Heart left ventricle (tissue), 16 donors: ENCODE results near the gene AURKAIP1. TPM values are rescaled to one million over a fixed set of nuclear protein-coding genes. Genes with fewer than 3 reads are reported as not detected.

Source experiments
- ATAC-seq, 4 donors: fragments of 200-7000 bp; cut with Tn5 transposase; one replicate each; pipeline ENCODE4 v1.9.1; 2020 to 2022; ENCODE audit warnings: moderate library complexity in 4 of 4, mild to moderate bottlenecking in 3 of 4, moderate number of reproducible peaks in 1 of 4
- DNase-seq, 5 donors: peaks; one replicate each; pipeline ENCODE4 v3.0.0-alpha.2; 2020
- H3K27ac ChIP-seq, 12 donors: fragments of 200-600 bp; sonication (generic) in 4 of 12; one replicate each; pipeline versions ENCODE4 v1.5.0 to v1.8.0; 2016 to 2022; ENCODE audit warnings: mild to moderate bottlenecking in 2 of 12
- H3K27me3 ChIP-seq, 9 donors: fragments of 200-600 bp; sonication (generic) in 2 of 9; one replicate each; pipeline versions ENCODE4 v1.5.1 to v1.8.0; 2016 to 2022; ENCODE audit warnings: mild to moderate bottlenecking in 3 of 9
- H3K36me3 ChIP-seq, 9 donors: fragments of 200-600 bp; sonication (generic) in 2 of 9; one replicate each; pipeline versions ENCODE4 v1.5.0 to v1.8.0; 2018 to 2022; ENCODE audit warnings: mild to moderate bottlenecking in 2 of 9
- H3K4me1 ChIP-seq, 12 donors: fragments of 200-600 bp; sonication (generic) in 4 of 12; one replicate each; pipeline versions ENCODE4 v1.5.0 to v1.8.0; 2016 to 2022; ENCODE audit warnings: mild to moderate bottlenecking in 3 of 12
- H3K4me3 ChIP-seq, 12 donors: fragments of 200-600 bp; sonication (generic) in 4 of 12; one replicate each; pipeline versions ENCODE4 v1.5.0 to v1.8.0; 2017 to 2022; ENCODE audit warnings: mild to moderate bottlenecking in 9 of 12, moderate library complexity in 4 of 12
- H3K9me3 ChIP-seq, 12 donors: fragments of 200-600 bp; sonication (generic) in 4 of 12; one replicate each; pipeline versions ENCODE4 v1.5.0 to v1.8.0; 2016 to 2022; ENCODE audit warnings: mild to moderate bottlenecking in 1 of 12
- CTCF ChIP-seq, 12 donors: fragments of 200-600 bp; sonication (generic) in 4 of 12; IDR thresholded peaks; one replicate each; pipeline versions ENCODE4 v1.5.0 to v1.8.0; 2018 to 2022; ENCODE audit warnings: antibody characterized with exemption in 12 of 12, mild to moderate bottlenecking in 5 of 12
- POLR2A ChIP-seq, 2 donors: fragments of 450-650 bp; IDR thresholded peaks; one replicate each; pipeline ENCODE4 v1.6.1; 2017; ENCODE audit warnings: antibody characterized with exemption in 2 of 2, mild to moderate bottlenecking in 2 of 2, moderate library complexity in 2 of 2
- WGBS, 4 donors: extraction: QIAGEN DNeasy Blood & Tissue Kit in 2 of 4; methylation state at CpG; one replicate each; pipeline versions ENCODE4 v1.1.5 to v1.1.7; 2013 to 2018; 5-methylcytosine and 5-hydroxymethylcytosine counted together
- intact Hi-C, 10 donors: fragments of 100-400 bp; cut with DNase I; formaldehyde crosslinking; loops; one replicate each; pipeline versions ENCODE4 v1.11.1 to v1.14.2; 2022
- polyA plus RNA-seq, 2 donors: library from polyadenylated mRNA; stranded (reverse); fragments of 200-250 nt; gene quantifications; one replicate each; pipeline ENCODE4 v1.2.3, GENCODE V29; 2013
- total RNA-seq, 9 donors: library from RNA; depleted of rRNA in 2 of 9; stranded (reverse); fragments of >200 nt in 2 of 9; fragmentation: NEBNext Ultra II Directional in 3 of 9; extraction: Animal tissue kit (Norgen Biotek cat#: 25700) in 3 of 9; gene quantifications; one replicate each; pipeline versions ENCODE4 v1.1.0 to v1.2.4, GENCODE V29; 2016 to 2023
- donor health status: ischemic (EF 13 %, LVEDD 7.1; RV severe dilation, severe dysfunction).
- donor health status: healthy with polysubstance abuse.
- donor health status: DM: no; HTN: yes; CAD: no.
- donor health status: DM: no; HTN: no; CAD: no.
- donor health status: ischemic (EF 25% LVEDD 6.9; RV normal size, moderate dysfunction).
- donor health status: ischemic (EF 25% LVEDD 5.7; RV mildly dilated, moderate dysfunction).
- donor health status: healthy.
- donor health status: DM: yes; HTN: yes; CAD: no.
- donor health status: ischemic (EF 35%, LVEDD 5.7; RV mildly dilated, moderate dysfunction).
- donor health status: nonischemic (EF 11% LVEDD 7.7; RV severe dilation, severe dysfunction).
- donor health status: DM: yes; HTN: yes; CAD: no.
- donor health status: PGD.
- donor health status: ischemic (EF 29% LVEDD 5.4; RV normal size, mild dysfunction).
- donor health status: nonischemic (EF 23%, LVEDD 6.1; RV moderate dilation, normal function).

AURKAIP1 gene
- total and polyA plus RNA-seq, 11 donors = 157 to 465 (median 192) TPM

- Histone ChIP-seq H3K4me3 (no peak overlapping the region), H3K4me1 (peaks cover 7 to 63% (median 47%) of the 10 kb centered on the region in 12 donors), H3K36me3 (peaks cover 0 to 75% (median 68%) of the 10 kb centered on the region in 9 donors), H3K27ac (no peak overlapping the region), H3K9me3 (no peaks in the 10 kb centered on the region), H3K27me3 (no peaks in the 10 kb centered on the region)
- no peak for TF ChIP-seq POLR2A (IDR thresholded peaks at IDR 0.05)
- TF ChIP-seq CTCF (IDR thresholded peaks at IDR 0.05) = no peak
- DNase-seq = no peak
- ATAC-seq = no peak
- intact Hi-C loops = loop anchor here in 3 of 10 donors (2.0 to 10.0 kb wide), 2 partner anchors 35 to 103 kb away; no protein-coding TSS in a partner anchor
- WGBS, 4 donors = 84 to 89% (median 88%) methylated on average over 7 of the region's 7 CpGs
These were observed 26.5 kb upstream of the AURKAIP1 start for GRCh38 chr1:1401457-1402010.

DNA sequence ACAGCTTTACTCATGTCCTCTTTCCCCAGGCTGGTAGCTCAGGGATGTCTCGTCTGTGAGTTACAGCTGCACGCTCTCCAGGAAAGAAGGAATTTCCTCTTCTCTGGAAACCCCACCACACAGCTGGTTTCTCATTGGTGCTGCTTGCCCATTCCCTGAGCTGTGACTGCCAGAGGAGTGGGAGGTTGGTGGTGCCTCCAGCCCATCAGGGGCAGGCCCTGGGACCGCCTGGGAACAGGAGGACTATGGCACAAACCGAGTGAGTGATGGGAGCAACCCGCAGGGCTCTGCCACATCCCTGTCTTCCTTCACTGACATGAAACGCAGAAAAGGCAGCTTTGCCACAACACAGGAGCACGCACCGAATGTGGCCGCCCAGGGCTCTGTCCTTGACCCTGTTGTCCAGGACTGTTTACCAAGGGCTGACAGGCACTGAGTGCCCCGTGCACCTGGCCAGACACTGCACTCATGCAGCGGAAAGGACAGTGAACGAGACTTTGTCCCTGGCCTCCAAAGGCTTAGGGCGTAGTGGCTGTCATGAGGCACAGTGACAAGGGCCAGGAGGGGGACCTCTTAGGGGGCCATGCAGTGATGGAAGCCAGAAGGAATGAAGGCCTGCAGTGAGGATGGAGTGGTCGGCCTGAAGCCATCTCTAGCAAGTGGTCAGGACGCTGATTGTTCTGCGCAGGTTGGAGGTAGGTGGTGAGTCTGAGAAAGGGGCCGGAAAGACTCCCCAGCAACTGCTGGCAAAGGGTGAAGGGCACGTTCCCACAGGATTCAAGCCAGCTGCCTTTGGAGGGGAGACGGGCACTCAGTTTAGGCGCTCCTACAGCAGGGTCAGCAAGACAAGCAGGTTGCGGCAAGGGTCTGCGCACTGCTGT, 25.8 kb upstream of the AURKAIP1 start:
- intact Hi-C loops = loop anchor here in 3 of 10 donors (10.0 kb wide), 1 partner anchor 104 kb away; no protein-coding TSS in a partner anchor
- Histone ChIP-seq H3K4me1 (peaks cover 5 to 58% (median 40%) of the 10 kb centered on the region in 12 donors), H3K27ac (peak overlapping the region in 6 of 12 donors; percentile 81 to 97 (median 92))

GRCh38 chr1:1399872-1400575, 25.0 kb upstream of the AURKAIP1 start:
- peaks cover 5 to 56% (median 36%) of the 10 kb centered on the region in 12 donors for H3K4me1 ChIP-seq
- peaks cover 0 to 80% (median 74%) of the 10 kb centered on the region in 9 donors for H3K36me3 ChIP-seq
- ATAC-seq (peak in 2 of 4 donors; percentile 0 to 1), DNase-seq (no peak)
- TF ChIP-seq POLR2A (IDR thresholded peaks at IDR 0.05) = no peak
- no peak for TF ChIP-seq CTCF (IDR thresholded peaks at IDR 0.05)
- H3K4me3 ChIP-seq = peak overlapping the region; percentile 76 to 100 (median 98)
- peak overlapping the region in 11 of 12 donors; percentile 78 to 97 (median 93) for H3K27ac ChIP-seq
- no peaks in the 10 kb centered on the region for H3K27me3 ChIP-seq
- intact Hi-C loops = loop anchor here in 4 of 10 donors (1.0 to 10.0 kb wide), 2 partner anchors 25 to 105 kb away; partner anchors contain the start of gene AURKAIP1 (in 1 of the 4)
- WGBS, 4 donors = 5 to 16% (median 6%) methylated on average over 17 to 34 of the region's 34 CpGs
- no peaks in the 10 kb centered on the region for H3K9me3 ChIP-seq

More for the DNA sequence above, 25.8 kb upstream of the AURKAIP1 start:
- Histone ChIP-seq H3K36me3 (peaks cover 0 to 80% (median 74%) of the 10 kb centered on the region in 9 donors), H3K4me3 (peak overlapping the region in 9 of 12 donors; percentile 76 to 100 (median 100)), H3K27me3 (no peaks in the 10 kb centered on the region), H3K9me3 (no peaks in the 10 kb centered on the region)
- TF ChIP-seq CTCF (IDR thresholded peaks at IDR 0.05) (no peak), POLR2A (IDR thresholded peaks at IDR 0.05) (no peak)
- 75 to 82% (median 82%) methylated on average over 22 of the region's 22 CpGs for WGBS, 4 donors
- DNase-seq (no peak), ATAC-seq (no peak)
